NCI-H748 (cell line): ENCODE measurements around the gene TEX53.

Experiments
- DNase-seq: peaks from one replicate; lab custom pipeline; 2025; ENCODE audit not compliant: unreplicated experiment; lab: John Stamatoyannopoulos, UW

The TEX53 gene

GRCh38 chr9:114680259-114681001 lies 22.8 kb upstream of the TEX53 start:
- no peak for DNase-seq

- DNase-seq = no peak
Observed at GRCh38 chr9:114678795-114679194, 21.2 kb upstream of the TEX53 start.

- DNase-seq = no peak
Observed at GRCh38 chr9:114678130-114678529, 20.5 kb upstream of the TEX53 start.

- peak; percentile 37 for DNase-seq
Observed at GRCh38 chr9:114677418-114677817, 19.8 kb upstream of the TEX53 start.

GRCh38 chr9:114676901-114677300 lies 19.3 kb upstream of the TEX53 start:
- no peak for DNase-seq

- DNase-seq = no peak
Observed at GRCh38 chr9:114674798-114675540, 17.4 kb upstream of the TEX53 start.

GRCh38 chr9:114674076-114674797 lies 16.6 kb upstream of the TEX53 start:
- DNase-seq = no peak

GRCh38 chr9:114671605-114672004 lies 14.0 kb upstream of the TEX53 start:
- DNase-seq = peak; percentile 55

GRCh38 chr9:114669961-114670360 lies 12.4 kb upstream of the TEX53 start:
- DNase-seq = no peak

GRCh38 chr9:114668146-114668545 lies 10.5 kb upstream of the TEX53 start:
- no peak for DNase-seq

- no peak for DNase-seq
Observed at GRCh38 chr9:114666851-114667250, 9.2 kb upstream of the TEX53 start.

- no peak for DNase-seq
Observed at GRCh38 chr9:114666401-114666800, 8.8 kb upstream of the TEX53 start.

- no peak for DNase-seq
Observed at GRCh38 chr9:114664181-114664580, 6.6 kb upstream of the TEX53 start.

GRCh38 chr9:114662081-114662989 lies 4.7 kb upstream of the TEX53 start:
- peak; percentile 56 for DNase-seq

GRCh38 chr9:114656301-114656700 lies 1.3 kb downstream of the TEX53 start:
- DNase-seq = no peak

- DNase-seq = no peak
Observed at GRCh38 chr9:114655689-114656088, 1.9 kb downstream of the TEX53 start.

GRCh38 chr9:114653556-114654159 lies 3.9 kb downstream of the TEX53 start:
- DNase-seq = peak; percentile 75

- DNase-seq = no peak
Observed at GRCh38 chr9:114652776-114653555, 4.6 kb downstream of the TEX53 start.

GRCh38 chr9:114643896-114644295 lies 13.7 kb downstream of the TEX53 start:
- DNase-seq = no peak

GRCh38 chr9:114643001-114643400 lies 14.6 kb downstream of the TEX53 start:
- DNase-seq = no peak
